ENCODE data around the gene NPC1L1. TPM values are rescaled to one million over a fixed set of nuclear protein-coding genes. Genes with fewer than 3 reads are reported as not detected.
A peak's percentile ranks its signal among the peaks of the same experiment; 100 is the strongest.

NPC1L1 gene
- total RNA-seq, 1 experiment from 2014 or later: not detected

- Histone ChIP-seq H3K27me3 (no peaks in the 10 kb centered on the region), H3K4me3 (no peak overlapping the region), H3K36me3 (peaks cover 36% of the 10 kb centered on the region), H3K9me3 (replicated peaks) (no peaks in the 10 kb centered on the region), H3K4me1 (peaks cover 6% of the 10 kb centered on the region; the same call in 1 of the 2 replicates), H3K27ac (no peak overlapping the region)
- no peak for DNase-seq
These were observed 54.4 kb downstream of the NPC1L1 start for GRCh38 chr7:44486693-44487092.

- H3K4me1 ChIP-seq: peaks cover 6% of the 10 kb centered on the region; the same call in 1 of the 2 replicates
- H3K27me3 ChIP-seq: no peaks in the 10 kb centered on the region
- no peak overlapping the region for H3K4me3 ChIP-seq
- no peak for DNase-seq
- no peak overlapping the region for H3K27ac ChIP-seq
- H3K9me3 ChIP-seq (replicated peaks): no peaks in the 10 kb centered on the region
- peaks cover 42% of the 10 kb centered on the region for H3K36me3 ChIP-seq
These were observed 55.1 kb downstream of the NPC1L1 start for GRCh38 chr7:44486001-44486400.

DNA sequence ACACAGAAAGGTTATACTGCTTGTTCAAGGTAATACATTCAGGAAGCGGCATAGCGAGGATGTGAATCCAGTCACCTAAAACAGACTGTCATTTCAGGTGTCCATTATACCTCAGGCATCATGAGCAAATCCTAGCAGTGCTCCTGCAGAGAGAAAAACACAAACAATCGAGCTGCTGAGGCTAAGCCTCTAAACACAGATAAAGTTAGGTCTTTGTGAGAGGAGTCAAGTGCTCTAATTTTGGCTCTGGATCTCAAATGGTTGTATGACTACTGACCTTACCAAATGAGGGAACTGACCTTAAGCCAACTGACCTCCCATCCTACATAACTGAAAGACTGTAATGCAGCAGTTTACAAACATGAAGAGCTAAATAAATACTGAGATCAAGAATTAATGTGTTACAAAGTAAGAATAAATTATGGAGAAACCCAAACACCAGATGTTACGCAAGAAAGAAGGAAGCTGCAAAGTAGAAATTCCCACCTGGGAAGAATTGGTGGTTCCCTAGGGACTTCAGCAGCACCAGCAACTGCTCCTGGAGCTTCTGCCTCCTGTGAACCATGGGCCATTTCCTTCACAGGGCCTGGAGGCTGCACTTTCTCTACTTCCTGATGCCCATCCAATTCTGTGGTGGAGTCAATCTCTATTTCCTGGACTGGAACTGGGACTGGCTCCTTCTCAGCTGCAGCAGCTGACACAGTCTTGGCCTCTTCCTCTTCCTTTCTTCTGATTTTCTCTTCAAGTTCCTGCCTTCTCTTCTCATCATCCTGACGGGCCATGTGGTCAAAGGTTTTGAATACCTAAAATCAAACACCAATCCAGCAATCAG is 56.4 kb downstream of the NPC1L1 start:
- Histone ChIP-seq H3K4me3 (no peak overlapping the region), H3K4me1 (peaks cover 6% of the 10 kb centered on the region; the same call in 1 of the 2 replicates), H3K9me3 (replicated peaks) (no peaks in the 10 kb centered on the region), H3K36me3 (peaks cover 52% of the 10 kb centered on the region), H3K27me3 (no peaks in the 10 kb centered on the region), H3K27ac (no peak overlapping the region)
- DNase-seq: no peak

DNA sequence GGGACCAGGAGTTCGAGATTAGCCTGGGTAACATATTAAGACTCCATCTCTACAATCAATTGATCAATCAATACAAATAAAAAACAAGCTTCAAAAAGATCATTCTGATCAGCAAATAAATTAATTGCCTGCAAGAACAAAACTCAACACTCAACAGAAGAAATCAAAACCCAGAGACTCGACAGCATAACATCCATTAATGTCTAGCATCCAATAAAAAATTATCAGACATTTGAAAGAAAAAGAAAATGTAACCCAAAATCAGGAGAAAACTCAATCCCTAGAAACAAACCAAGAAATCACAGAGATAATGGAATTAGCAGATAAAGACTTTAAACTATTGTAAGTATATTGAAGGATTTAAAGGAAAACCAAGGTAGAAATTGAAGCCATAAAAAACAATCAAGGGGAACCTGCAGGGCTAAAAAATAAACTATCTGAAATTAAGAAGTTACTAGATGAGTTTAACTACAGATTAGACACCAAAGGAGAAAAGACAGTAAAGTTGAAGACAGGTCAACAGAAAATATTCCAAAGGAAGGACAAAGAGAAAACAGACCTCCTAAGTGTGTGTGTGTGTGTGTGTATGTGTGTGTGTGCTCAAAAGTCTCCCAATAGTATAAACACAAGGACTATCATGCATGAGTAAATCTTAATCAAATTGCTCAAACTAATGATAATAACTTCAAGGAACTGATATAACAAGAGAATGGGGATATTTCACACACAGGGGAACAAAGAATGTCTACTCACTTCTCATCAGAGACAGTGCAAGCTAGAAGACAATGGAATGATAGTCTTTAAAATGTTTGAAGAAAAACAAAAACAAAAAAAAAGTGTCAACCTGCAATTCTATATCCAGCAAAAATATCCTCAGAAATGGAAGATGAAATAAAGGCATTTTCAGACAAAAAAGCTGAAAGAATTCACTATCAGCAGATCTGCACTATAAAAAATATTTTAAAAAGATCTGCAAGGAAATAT is 58.3 kb downstream of the NPC1L1 start:
- H3K9me3 ChIP-seq (replicated peaks): no peaks in the 10 kb centered on the region
- DNase-seq: no peak
- peaks cover 67% of the 10 kb centered on the region for H3K36me3 ChIP-seq

DNA sequence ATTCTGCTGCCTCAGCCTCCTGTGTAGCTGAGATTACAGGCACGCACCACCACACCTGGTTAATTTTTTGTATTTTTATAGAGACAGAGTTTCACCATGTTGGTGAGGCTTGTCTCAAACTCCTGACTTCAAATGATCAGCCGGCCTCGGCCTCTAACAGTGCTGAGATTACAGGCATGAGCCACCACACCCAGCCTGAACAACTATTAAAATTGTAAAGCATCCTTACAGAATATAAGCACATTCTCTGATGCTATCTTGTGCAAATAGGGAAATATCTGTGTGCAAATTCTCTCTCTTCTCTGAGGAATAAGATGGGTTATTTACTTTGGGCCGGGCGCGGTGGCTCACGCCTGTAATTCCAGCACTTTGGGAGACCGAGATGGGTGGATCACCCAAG is 63.2 kb downstream of the NPC1L1 start:
- Histone ChIP-seq H3K36me3 (peaks cover 69% of the 10 kb centered on the region), H3K9me3 (replicated peaks) (no peaks in the 10 kb centered on the region), H3K27me3 (no peaks in the 10 kb centered on the region), H3K4me3 (no peak overlapping the region), H3K27ac (no peak overlapping the region), H3K4me1 (0 out of 2 replicates have a peak, but pooled peaks cover 7% of the 10 kb centered on the region)
- no peak for DNase-seq

More for the DNA sequence above, 58.3 kb downstream of the NPC1L1 start:
- H3K27me3 ChIP-seq: no peaks in the 10 kb centered on the region
- H3K27ac ChIP-seq: no peak overlapping the region
- H3K4me3 ChIP-seq: no peak overlapping the region
- no peaks in the 10 kb centered on the region for H3K4me1 ChIP-seq

GRCh38 chr7:44477063-44477830 is 63.9 kb downstream of the NPC1L1 start:
- H3K27ac ChIP-seq: no peak overlapping the region
- H3K27me3 ChIP-seq: no peaks in the 10 kb centered on the region
- DNase-seq: peak; percentile 63 to 85
- peaks cover 62% of the 10 kb centered on the region for H3K36me3 ChIP-seq
- H3K4me3 ChIP-seq: no peak overlapping the region
- no peaks in the 10 kb centered on the region for H3K9me3 ChIP-seq (replicated peaks)
- H3K4me1 ChIP-seq: 0 out of 2 replicates have a peak, but pooled peaks cover 7% of the 10 kb centered on the region

DNA sequence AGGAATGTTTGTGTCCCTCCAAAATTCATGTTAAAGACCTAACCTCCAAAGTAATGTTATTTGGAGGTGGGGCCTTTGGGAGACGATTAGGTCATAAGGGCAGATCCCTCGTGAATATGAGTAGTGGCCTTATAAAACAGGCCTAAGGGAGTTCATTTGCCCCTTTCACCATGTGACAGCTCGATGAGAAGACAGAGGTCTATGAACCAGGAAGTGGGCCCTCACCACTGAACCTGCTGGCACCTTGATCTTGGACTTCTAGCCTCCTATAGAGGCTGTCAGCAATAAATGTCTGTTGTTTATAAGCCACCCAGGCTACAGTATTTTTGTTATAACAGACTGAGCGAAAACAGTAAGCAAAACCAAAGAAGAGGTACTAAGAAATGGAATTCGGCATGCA is 64.8 kb downstream of the NPC1L1 start:
- no peak overlapping the region for H3K4me3 ChIP-seq
- H3K9me3 ChIP-seq (replicated peaks): no peaks in the 10 kb centered on the region
- H3K27ac ChIP-seq: no peak overlapping the region
- peaks cover 57% of the 10 kb centered on the region for H3K36me3 ChIP-seq
- H3K27me3 ChIP-seq: no peaks in the 10 kb centered on the region
- 0 out of 2 replicates have a peak, but pooled peaks cover 7% of the 10 kb centered on the region for H3K4me1 ChIP-seq
- DNase-seq: no peak

GRCh38 chr7:44473295-44473694 is 67.8 kb downstream of the NPC1L1 start:
- Histone ChIP-seq H3K27ac (no peak overlapping the region), H3K4me1 (peaks cover 16% of the 10 kb centered on the region), H3K27me3 (no peaks in the 10 kb centered on the region), H3K9me3 (replicated peaks) (no peaks in the 10 kb centered on the region), H3K4me3 (no peak overlapping the region), H3K36me3 (peaks cover 48% of the 10 kb centered on the region)
- no peak for DNase-seq

- no peak overlapping the region for H3K4me3 ChIP-seq
- peaks cover 46% of the 10 kb centered on the region for H3K36me3 ChIP-seq
- H3K27me3 ChIP-seq: no peaks in the 10 kb centered on the region
- DNase-seq: no peak
- H3K27ac ChIP-seq: no peak overlapping the region
- H3K9me3 ChIP-seq (replicated peaks): no peaks in the 10 kb centered on the region
- H3K4me1 ChIP-seq: peaks cover 16% of the 10 kb centered on the region
These were observed 68.3 kb downstream of the NPC1L1 start for GRCh38 chr7:44472843-44473242.

- Histone ChIP-seq H3K27me3 (no peaks in the 10 kb centered on the region), H3K4me1 (peaks cover 16% of the 10 kb centered on the region), H3K36me3 (peaks cover 51% of the 10 kb centered on the region), H3K27ac (no peak overlapping the region), H3K4me3 (no peak overlapping the region), H3K9me3 (replicated peaks) (no peaks in the 10 kb centered on the region)
- DNase-seq: no peak
These were observed 69.3 kb downstream of the NPC1L1 start for GRCh38 chr7:44471850-44472249.

DNA sequence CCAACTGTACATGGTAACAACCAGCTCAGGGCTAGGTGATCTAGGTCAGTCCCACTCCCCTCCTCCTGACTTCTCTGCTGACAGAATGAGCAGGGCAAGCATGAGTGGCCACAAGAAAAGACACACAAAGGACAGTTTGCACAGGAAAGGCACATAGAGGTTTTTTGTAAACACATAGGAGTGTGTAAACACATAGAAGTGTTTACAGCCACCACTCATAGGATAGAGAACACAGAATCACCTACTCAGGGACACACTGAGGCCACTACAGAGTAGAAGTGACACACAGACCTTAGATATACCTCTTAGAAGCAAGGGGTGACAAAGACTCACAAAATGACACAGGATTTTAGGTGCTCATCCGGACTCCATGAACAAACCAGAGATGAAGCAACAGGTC is 69.7 kb downstream of the NPC1L1 start:
- peaks cover 48% of the 10 kb centered on the region for H3K36me3 ChIP-seq
- H3K27me3 ChIP-seq: no peaks in the 10 kb centered on the region
- DNase-seq: no peak
- no peak overlapping the region for H3K27ac ChIP-seq
- no peak overlapping the region for H3K4me3 ChIP-seq
- H3K9me3 ChIP-seq (replicated peaks): no peaks in the 10 kb centered on the region
- peaks cover 16% of the 10 kb centered on the region for H3K4me1 ChIP-seq

DNA sequence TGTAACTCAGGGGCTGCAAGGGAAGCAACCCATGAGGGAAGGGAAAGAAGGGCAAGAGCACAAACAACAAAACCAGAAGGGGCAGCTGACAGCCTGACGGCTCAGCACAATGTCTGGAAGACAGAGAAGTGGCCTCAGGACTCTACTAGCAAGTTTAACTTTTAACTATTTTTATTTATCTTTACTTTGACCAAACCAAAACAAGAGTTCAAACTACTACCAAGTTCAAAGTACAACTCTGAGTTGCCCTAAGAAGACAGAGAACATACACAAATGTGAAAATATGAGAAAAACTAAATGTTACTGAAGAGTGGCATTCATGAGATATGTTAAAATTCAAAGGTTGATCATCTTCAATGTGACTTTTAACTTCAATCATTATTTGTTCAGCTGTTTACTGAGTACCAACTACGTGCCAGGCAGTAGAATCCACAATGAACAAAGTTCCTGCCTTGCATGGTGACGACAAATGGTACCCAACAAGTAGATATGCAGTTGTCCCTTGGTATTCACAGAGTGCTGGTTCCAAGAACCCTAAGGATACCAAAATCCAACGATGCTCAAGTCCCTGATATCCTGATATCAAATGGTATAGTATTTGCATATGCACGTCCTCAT is 70.4 kb downstream of the NPC1L1 start:
- H3K4me1 ChIP-seq: peaks cover 16% of the 10 kb centered on the region
- no peaks in the 10 kb centered on the region for H3K27me3 ChIP-seq
- no peak for DNase-seq
- no peaks in the 10 kb centered on the region for H3K9me3 ChIP-seq (replicated peaks)
- H3K4me3 ChIP-seq: no peak overlapping the region
- H3K27ac ChIP-seq: no peak overlapping the region
- H3K36me3 ChIP-seq: peaks cover 42% of the 10 kb centered on the region

- DNase-seq: peak in 1 of 2 experiments; percentile 36
These were observed 71.0 kb downstream of the NPC1L1 start for GRCh38 chr7:44470135-44470479.

More at GRCh38 chr7:44470135-44470479, 71.0 kb downstream of the NPC1L1 start:
- Histone ChIP-seq H3K9me3 (replicated peaks) (no peaks in the 10 kb centered on the region), H3K4me1 (peaks cover 16% of the 10 kb centered on the region), H3K27ac (no peak overlapping the region), H3K27me3 (no peaks in the 10 kb centered on the region), H3K36me3 (peaks cover 40% of the 10 kb centered on the region), H3K4me3 (no peak overlapping the region)
